Prostate gland (tissue), 2 donors: Measurements from ENCODE around the gene ADAMTS1. TPM values are rescaled to one million over a fixed set of nuclear protein-coding genes. Genes with fewer than 3 reads are reported as not detected.

ENCODE experiments used
- DNase-seq: peaks from one replicate; pipeline ENCODE4 v3.0.0-alpha.2; 2019; ENCODE audit warnings: low spot score
- H3K27ac ChIP-seq, 2 donors: fragments of 200-600 bp; sonication (generic); 2 replicates each; pipeline ENCODE4 v1.5.1; 2017 to 2019
- H3K27me3 ChIP-seq: fragments of 200-600 bp; sonication (generic); replicated peaks from 2 replicates; pipeline ENCODE4 v1.5.1; 2019; ENCODE audit not compliant: insufficient read depth
- H3K36me3 ChIP-seq, 2 donors: fragments of 200-600 bp; sonication (generic); 1 replicate in 1 of 2; 2 replicates in 1 of 2; pipeline versions ENCODE4 v1.5.1 to v1.8.1; 2017 to 2019
- H3K4me1 ChIP-seq: fragments of 200-600 bp; sonication (generic); replicated peaks from 2 replicates; pipeline ENCODE4 v1.5.1; 2019
- H3K4me3 ChIP-seq, 2 donors: fragments of 200-600 bp; sonication (generic); 2 replicates each; pipeline ENCODE4 v1.5.1; 2017 to 2019
- H3K9me3 ChIP-seq: fragments of 200-600 bp; sonication (generic); 2 replicates; pipeline ENCODE4 v1.5.1; 2017
- CTCF ChIP-seq, 4 experiments: fragments of 200-600 bp in 2 of 4; fragments of 450-650 bp in 2 of 4; sonication (generic) in 2 of 4; IDR thresholded peaks; 1 replicate in 3 of 4; 2 replicates in 1 of 4; pipeline ENCODE4 v1.5.1; 2016 to 2019; ENCODE audit warnings: antibody characterized with exemption in 4 of 4, mild to moderate bottlenecking in 2 of 4, moderate library complexity in 2 of 4
- POLR2A ChIP-seq: fragments of 450-650 bp; IDR thresholded peaks from one replicate; pipeline ENCODE4 v1.6.1; 2016; ENCODE audit warnings: antibody characterized with exemption, mild to moderate bottlenecking
- POLR2AphosphoS5 ChIP-seq: sonication (generic); formaldehyde crosslinking; IDR thresholded peaks from one replicate; pipeline ENCODE4 v1.6.1; 2017; ENCODE audit warnings: antibody characterized with exemption
- WGBS: methylation state at CpG from one replicate; pipeline ENCODE4 v1.1.5; 2018; 5-methylcytosine and 5-hydroxymethylcytosine counted together
- intact Hi-C: fragments of 100-400 bp; cut with DNase I; formaldehyde crosslinking; loops from one replicate; pipeline ENCODE4 v1.14.2; 2022
- total RNA-seq, 2 donors: library from RNA; depleted of rRNA; stranded (reverse); fragments of >200 nt; gene quantifications; one replicate each; pipeline ENCODE4 v1.1.0, GENCODE V29; 2016

Gene ADAMTS1
- total RNA-seq, 2 donors from 2014 or later = 19.4 to 110 TPM

GRCh38 chr21:26884436-26884835, 39.2 kb upstream of the ADAMTS1 start:
- no peaks in the 10 kb centered on the region for H3K36me3 ChIP-seq
- intact Hi-C loops = loop anchor here (10.0 kb wide), 2 partner anchors 180 to 810 kb away; no protein-coding TSS in a partner anchor
- WGBS = 94% methylated on average over 2 of the region's 2 CpGs
- no peaks in the 10 kb centered on the region for H3K9me3 ChIP-seq
- TF ChIP-seq CTCF (IDR thresholded peaks at IDR 0.05) = no peak
- no peak for TF ChIP-seq POLR2A
- no peak for TF ChIP-seq POLR2AphosphoS5
- H3K4me1 ChIP-seq = peaks cover 5% of the 10 kb centered on the region
- H3K4me3 ChIP-seq = no peak overlapping the region
- DNase-seq = no peak
- no peak overlapping the region for H3K27ac ChIP-seq
- no peaks in the 10 kb centered on the region for H3K27me3 ChIP-seq

- H3K4me1 ChIP-seq = peaks cover 5% of the 10 kb centered on the region
- no peak overlapping the region for H3K4me3 ChIP-seq
- WGBS = 86% methylated on average over 2 of the region's 2 CpGs
- no peaks in the 10 kb centered on the region for H3K9me3 ChIP-seq
- TF ChIP-seq POLR2AphosphoS5 (no peak), CTCF (IDR thresholded peaks at IDR 0.05) (no peak), POLR2A (no peak)
- no peak for DNase-seq
- H3K27ac ChIP-seq = no peak overlapping the region
- no peaks in the 10 kb centered on the region for H3K36me3 ChIP-seq
- intact Hi-C loops = loop anchor here (2.0 to 10.0 kb wide), 3 partner anchors 79 to 811 kb away; no protein-coding TSS in a partner anchor
- H3K27me3 ChIP-seq = no peaks in the 10 kb centered on the region
These were observed 38.6 kb upstream of the ADAMTS1 start for GRCh38 chr21:26883768-26884167.

GRCh38 chr21:26881504-26882228, 36.5 kb upstream of the ADAMTS1 start:
- H3K27me3 ChIP-seq = no peaks in the 10 kb centered on the region
- DNase-seq = no peak
- no peaks in the 10 kb centered on the region for H3K9me3 ChIP-seq
- WGBS = 55% methylated on average over 4 of the region's 4 CpGs
- TF ChIP-seq CTCF (IDR thresholded peaks at IDR 0.05) (peak in 3 of 4 experiments; percentile 8 to 41 (median 37)), POLR2AphosphoS5 (no peak)
- intact Hi-C loops = loop anchor here (2.0 to 10.0 kb wide), 3 partner anchors 81 to 813 kb away; no protein-coding TSS in a partner anchor
- H3K36me3 ChIP-seq = no peaks in the 10 kb centered on the region
- H3K4me1 ChIP-seq = peaks cover under 1% of the 10 kb centered on the region
- no peak overlapping the region for H3K4me3 ChIP-seq
- H3K27ac ChIP-seq = no peak overlapping the region

- WGBS = 71% methylated on average over 6 of the region's 6 CpGs
- TF ChIP-seq POLR2A = no peak
- no peak for TF ChIP-seq POLR2AphosphoS5
- Histone ChIP-seq H3K36me3 (no peaks in the 10 kb centered on the region), H3K27ac (no peak overlapping the region), H3K27me3 (no peaks in the 10 kb centered on the region), H3K9me3 (no peaks in the 10 kb centered on the region), H3K4me3 (no peak overlapping the region), H3K4me1 (no peaks in the 10 kb centered on the region)
- intact Hi-C loops = no loop called here
- no peak for DNase-seq
These were observed 31.8 kb upstream of the ADAMTS1 start for GRCh38 chr21:26877018-26877417.

- no peak for DNase-seq
- intact Hi-C loops = no loop called here
- Histone ChIP-seq H3K9me3 (no peaks in the 10 kb centered on the region), H3K27me3 (no peaks in the 10 kb centered on the region), H3K27ac (no peak overlapping the region), H3K36me3 (no peaks in the 10 kb centered on the region), H3K4me1 (no peaks in the 10 kb centered on the region), H3K4me3 (no peak overlapping the region)
- no peak for TF ChIP-seq CTCF (IDR thresholded peaks at IDR 0.05)
- no peak for TF ChIP-seq POLR2A
- TF ChIP-seq POLR2AphosphoS5 = no peak
- 100% methylated on average over 1 of the region's 1 CpG for WGBS
These were observed 29.1 kb upstream of the ADAMTS1 start for GRCh38 chr21:26874347-26874746.
